ENCODE results near the gene VWA3B.

The VWA3B gene

DNA sequence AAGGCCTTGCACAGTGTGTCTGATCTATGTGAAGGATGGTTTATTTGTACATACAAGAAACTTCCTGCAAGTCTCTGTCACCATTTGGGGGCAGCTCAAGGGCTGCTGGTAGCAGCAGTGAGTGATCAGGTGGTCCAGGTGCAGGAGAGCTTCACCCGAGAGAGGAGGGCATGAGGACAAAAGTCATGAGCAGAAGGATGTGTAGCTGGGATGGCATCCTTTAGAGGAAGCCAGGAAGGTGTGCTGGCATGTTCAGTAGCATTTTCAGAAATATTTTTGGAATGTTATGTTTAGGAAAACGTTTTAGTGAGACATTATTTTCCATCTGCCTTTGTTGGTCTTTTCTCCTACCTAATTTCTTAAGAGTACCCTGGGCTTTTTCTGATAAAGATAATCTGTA lies 31.9 kb downstream of the VWA3B start:
- DNase-seq (ENCODE audit: low read depth), result no peak
- TF ChIP-seq, protein P1, sequence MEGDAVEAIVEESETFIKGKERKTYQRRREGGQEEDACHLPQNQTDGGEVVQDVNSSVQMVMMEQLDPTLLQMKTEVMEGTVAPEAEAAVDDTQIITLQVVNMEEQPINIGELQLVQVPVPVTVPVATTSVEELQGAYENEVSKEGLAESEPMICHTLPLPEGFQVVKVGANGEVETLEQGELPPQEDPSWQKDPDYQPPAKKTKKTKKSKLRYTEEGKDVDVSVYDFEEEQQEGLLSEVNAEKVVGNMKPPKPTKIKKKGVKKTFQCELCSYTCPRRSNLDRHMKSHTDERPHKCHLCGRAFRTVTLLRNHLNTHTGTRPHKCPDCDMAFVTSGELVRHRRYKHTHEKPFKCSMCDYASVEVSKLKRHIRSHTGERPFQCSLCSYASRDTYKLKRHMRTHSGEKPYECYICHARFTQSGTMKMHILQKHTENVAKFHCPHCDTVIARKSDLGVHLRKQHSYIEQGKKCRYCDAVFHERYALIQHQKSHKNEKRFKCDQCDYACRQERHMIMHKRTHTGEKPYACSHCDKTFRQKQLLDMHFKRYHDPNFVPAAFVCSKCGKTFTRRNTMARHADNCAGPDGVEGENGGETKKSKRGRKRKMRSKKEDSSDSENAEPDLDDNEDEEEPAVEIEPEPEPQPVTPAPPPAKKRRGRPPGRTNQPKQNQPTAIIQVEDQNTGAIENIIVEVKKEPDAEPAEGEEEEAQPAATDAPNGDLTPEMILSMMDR (conservative IDR thresholded peaks at IDR 0.05; ENCODE audit: control insufficient read depth, insufficient read depth, low read depth, low read length), result no peak
- no peak overlapping the region for H3K4me3 ChIP-seq (ENCODE audit: control insufficient read depth, low read depth, low read length)

DNA sequence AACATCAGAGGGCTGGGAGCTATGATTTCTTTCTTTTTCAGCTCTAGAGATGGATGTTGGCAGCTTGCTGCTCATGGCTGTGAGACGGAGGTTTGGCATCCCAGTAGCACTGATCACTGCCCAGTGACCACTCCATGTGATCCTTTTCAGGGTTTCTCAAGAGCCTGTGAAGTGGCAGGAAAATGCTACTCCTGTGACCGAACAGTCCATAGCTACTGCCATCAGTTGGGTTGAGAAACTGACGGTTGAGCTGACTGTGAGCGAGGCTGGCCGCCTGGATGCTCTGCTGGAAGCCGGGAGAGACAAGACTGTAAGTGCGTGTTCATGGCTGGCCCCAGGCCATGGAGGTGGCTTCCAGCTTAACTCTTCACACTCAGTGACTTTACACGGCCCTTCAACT lies 34.2 kb downstream of the VWA3B start:
- H3K4me3 ChIP-seq (ENCODE audit: control insufficient read depth, low read depth, low read length), result no peak overlapping the region
- no peak for DNase-seq (ENCODE audit: low read depth)
- TF ChIP-seq, protein P1 (conservative IDR thresholded peaks at IDR 0.05; ENCODE audit: control insufficient read depth, insufficient read depth, low read depth, low read length), result no peak

DNA sequence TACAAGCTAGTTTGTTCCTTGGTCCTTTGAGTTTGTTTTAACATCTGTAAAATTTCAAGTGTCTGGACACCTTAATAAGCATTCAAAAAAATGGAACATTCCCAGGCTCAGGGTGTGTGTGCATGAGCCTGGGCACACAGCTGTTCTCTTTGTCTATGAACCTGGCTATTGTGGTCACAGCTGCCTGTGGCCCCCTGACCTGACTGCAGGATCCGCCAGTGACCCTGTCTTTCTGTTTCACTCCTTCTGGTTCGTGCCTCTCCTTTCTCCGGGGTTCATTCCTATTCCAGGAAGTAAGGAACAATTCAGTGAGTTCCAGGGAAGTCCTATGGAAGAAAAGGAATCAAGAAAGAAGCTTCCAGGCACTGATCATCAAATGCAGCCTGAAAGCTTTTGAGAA lies 35.6 kb downstream of the VWA3B start:
- no peak for DNase-seq (ENCODE audit: low read depth)
- no peak overlapping the region for H3K4me3 ChIP-seq (ENCODE audit: control insufficient read depth, low read depth, low read length)
- TF ChIP-seq, protein P1 (conservative IDR thresholded peaks at IDR 0.05; ENCODE audit: control insufficient read depth, insufficient read depth, low read depth, low read length), result no peak

DNA sequence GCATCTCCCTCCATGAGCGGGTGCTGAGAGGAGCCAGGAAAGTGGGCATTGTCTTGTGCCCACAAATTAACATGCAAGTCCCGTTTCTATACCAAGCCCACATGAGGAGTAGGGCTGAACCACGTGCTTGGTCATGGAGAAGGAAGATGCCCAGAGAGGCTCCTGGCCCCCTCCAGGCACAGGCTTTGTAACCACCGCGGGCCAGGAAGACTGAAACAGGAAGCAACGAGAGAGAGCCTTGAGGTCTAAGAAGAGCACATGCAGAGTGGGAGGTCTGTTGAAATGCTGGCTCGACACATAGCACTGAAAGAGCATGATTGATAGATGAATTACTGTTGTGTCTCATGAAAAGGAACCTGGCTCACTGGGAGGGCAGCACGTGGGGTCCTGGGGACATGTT lies 36.3 kb downstream of the VWA3B start:
- H3K4me3 ChIP-seq (ENCODE audit: control insufficient read depth, low read depth, low read length), result no peak overlapping the region
- DNase-seq (ENCODE audit: low read depth), result no peak
- TF ChIP-seq, protein P1 (conservative IDR thresholded peaks at IDR 0.05; ENCODE audit: control insufficient read depth, insufficient read depth, low read depth, low read length), result no peak

DNA sequence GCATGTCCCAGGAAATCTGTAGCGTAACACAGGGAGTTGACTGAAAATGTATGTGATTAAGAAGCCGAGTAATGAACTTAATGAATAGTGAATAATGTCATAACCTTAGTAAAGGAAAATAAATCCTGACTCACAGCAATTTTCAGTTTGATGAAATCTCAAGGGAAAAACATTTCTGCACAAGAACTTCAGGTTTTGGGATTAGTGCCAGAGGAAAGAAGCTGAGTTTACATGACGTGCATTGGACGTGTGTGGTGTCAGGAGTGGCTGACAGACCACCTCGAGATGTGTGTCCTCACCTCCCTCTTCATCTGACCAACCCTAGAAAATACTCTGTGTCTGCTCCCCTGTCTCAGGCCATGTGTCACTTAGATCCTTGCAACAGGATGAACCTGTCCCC lies 39.1 kb downstream of the VWA3B start:
- DNase-seq (ENCODE audit: low read depth), result peak; percentile 73
- TF ChIP-seq, protein P1 (conservative IDR thresholded peaks at IDR 0.05; ENCODE audit: control insufficient read depth, insufficient read depth, low read depth, low read length), result no peak
- no peak overlapping the region for H3K4me3 ChIP-seq (ENCODE audit: control insufficient read depth, low read depth, low read length)

DNA sequence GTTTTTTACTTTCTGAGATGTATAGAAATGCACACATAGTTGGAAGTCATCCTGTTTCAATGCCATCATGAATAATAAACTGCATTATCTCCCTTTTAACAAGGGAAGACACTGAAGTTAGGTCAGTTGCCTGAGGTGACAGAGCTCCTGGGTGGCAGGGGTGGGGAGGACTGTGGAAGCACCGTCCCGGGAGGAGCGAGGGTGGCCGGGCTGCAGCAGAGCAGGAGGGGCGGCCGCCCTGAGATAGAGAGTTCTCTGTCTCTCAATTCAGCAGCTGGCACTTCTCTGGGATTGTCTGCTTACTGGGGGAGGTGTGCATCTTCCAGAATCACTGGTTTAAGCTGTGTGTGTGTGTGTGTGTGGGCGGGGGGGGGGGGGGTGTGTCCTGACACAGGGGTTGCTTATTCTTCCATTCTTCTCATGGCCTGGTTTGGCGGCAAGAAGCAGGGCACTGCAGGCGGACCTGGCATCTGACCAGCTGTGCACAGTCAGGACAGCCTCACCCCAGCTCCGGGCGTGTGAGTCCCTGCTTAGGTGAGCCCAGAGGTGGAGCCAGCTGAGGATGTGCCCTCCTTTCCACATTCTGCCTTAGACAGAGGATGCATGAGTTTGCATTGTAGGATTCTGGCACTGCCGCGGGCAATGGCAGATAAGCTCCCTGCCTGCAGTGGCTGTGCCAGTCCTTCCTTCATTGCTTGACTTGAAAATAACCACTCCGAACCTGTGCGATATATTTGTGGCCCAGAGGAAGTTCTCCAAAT lies 40.4 kb downstream of the VWA3B start:
- TF ChIP-seq, protein P1 (conservative IDR thresholded peaks at IDR 0.05; ENCODE audit: control insufficient read depth, insufficient read depth, low read depth, low read length), result no peak
- H3K4me3 ChIP-seq (ENCODE audit: control insufficient read depth, low read depth, low read length), result no peak overlapping the region
- no peak for DNase-seq (ENCODE audit: low read depth)
